COLO829 (cell line): Measurements from ENCODE around the gene OSGEPL1.
A peak's percentile ranks its signal among the peaks of the same experiment; 100 is the strongest.
"Not testable (repeated sequence)": the region's sequence is repeated elsewhere in the genome, so short reads cannot be mapped to it uniquely, and the experiment has no call there.

Experiments used
- DNase-seq: peaks from one replicate; pipeline ENCODE4 v3.0.0; 2012; ENCODE audit warnings: low spot score

Gene OSGEPL1

DNA sequence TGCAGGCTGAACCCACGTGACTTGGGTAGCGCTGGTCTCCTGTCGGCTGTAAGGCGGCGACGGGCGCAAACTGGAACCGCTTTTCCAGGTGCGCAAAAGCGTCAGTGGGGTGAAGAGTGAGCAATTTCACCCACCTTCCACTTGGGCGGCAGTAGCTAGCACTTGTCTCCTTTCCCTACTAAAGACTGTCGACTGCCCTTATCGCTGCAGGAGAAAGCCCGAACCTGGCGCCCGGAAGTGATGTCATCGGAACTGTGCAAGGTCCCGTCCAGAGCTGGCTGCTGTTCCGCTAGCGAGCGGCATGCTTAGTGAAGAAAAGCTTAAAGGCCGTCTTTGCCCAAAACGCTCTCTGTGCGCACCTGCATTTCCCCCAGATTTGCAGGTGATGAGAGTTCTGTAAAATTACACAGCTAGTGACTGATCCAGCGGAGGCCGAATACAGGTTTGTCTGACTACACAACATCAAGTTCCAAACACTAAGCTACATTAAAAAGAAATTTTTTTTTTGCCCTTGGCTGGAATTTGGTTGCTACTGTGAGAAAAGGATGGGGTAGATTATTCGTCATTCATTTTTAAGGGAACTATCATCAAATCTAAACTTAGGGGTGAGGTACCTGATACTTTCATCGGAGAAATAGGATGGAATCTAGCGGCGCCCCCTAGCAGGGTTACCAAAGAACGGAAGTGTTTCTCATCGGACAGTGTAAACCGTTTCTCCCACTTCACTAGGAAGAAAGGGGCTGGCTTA lies at the start of gene OSGEPL1:
OSGEPL1 (minus strand) TSS at position 242 of the 748 bp plus-strand sequence. CDS start 1,152 bp downstream, outside the sequence.
- DNase-seq = peak; percentile 66

DNA sequence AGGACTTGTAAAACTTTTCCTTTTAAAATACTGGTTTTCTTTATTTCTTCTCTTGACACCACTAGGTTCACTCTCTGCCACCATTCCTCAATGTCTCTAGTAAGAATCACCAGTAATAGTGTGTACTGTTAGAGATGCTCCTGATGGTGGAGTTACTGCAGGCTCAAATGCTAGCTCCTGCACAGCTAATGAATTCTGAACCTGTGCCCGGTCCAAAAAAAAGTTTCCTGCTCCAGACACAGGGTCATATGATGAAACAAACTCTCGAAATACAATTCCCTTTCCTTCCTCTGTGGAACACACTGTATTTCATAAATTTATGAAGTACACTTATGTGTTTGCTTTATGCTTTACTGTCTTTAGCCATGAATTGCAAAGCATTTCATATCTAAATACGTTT lies 40.8 kb upstream of the OSGEPL1 start:
- no peak for DNase-seq

- DNase-seq = no peak
Measured at GRCh38 chr2:189802396-189802912, 39.9 kb upstream of the OSGEPL1 start.

- DNase-seq = no peak
Measured at GRCh38 chr2:189799531-189799930, 36.9 kb upstream of the OSGEPL1 start.

GRCh38 chr2:189799030-189799331 lies 36.4 kb upstream of the OSGEPL1 start:
- no peak for DNase-seq

DNA sequence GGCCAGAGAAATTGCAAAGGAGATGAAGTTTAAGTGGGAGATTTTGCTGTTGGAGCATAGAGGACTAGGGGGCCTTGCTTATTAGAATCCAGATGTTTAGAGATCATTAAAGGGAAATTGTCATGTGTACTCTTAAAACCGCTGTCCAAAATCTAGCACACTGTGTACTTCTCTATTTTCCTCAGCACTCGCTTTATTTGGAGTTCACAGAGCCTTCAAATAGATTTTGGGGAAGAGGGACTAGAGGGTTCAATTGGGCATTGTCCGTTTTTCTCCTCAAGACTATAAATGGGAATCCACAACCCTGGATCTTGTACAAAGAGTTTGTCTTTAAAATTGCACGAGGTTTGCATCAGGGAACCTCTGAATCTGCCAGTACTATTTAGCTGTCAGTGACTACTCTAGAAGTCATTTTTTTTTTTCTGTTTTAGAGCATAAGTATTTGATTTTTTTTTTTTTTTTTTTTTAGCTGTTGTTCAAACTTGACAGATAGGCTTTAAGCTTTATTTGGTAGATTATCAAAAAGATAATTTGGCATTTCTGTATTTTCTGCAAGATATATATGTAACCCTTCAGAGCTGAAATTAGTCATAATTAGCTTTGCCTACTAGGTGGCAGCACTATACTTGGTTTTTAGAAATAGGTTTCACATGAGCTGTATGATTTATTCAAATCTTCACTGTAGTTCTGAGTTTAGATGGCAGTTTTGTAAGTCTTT lies 35.9 kb upstream of the OSGEPL1 start:
- peak; percentile 35 for DNase-seq

DNA sequence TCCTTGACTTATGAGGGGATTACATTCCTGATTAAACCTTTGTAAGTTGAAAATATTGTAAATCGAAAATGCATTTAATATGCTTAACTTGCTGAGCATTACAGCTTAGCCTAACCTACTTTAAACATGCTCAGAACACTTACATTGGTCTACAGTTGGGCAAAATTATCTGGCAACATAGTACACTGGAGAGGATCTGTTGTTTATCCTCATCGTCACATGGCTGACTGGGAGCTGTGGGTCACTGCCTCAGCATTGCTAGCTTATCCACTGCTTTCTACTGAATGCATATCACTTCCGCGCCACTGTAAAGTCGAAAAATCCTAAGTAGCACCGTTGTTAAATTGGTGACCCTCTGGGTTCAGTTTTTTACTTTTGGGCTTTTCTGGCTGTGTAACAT lies 35.3 kb upstream of the OSGEPL1 start:
- DNase-seq = no peak

DNA sequence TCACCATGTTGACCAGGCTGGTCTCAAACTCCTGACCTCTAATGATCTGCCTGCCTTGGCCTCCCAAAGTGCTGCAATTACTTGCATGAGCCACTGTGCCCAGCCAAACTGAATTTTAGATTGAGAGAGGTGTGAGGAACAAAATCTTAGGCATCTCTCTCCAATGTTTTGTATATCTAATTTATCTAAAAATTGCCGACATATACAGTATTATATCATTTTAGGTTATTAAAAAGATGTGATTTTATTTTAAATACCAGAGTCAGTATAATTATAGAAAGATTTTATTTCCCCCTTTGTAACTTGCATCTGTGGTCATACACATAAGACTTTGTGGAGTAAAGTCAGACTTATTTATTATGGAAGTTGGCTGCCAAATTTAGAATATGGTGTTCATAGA lies 31.7 kb upstream of the OSGEPL1 start:
- DNase-seq = no peak

GRCh38 chr2:189791338-189792042 lies 28.9 kb upstream of the OSGEPL1 start:
- peak; percentile 73 for DNase-seq

- DNase-seq = peak; percentile 93
Measured at GRCh38 chr2:189783927-189784867, 21.6 kb upstream of the OSGEPL1 start, which contains the start of the genes ORMDL1 and PMS1. TSS of gene ORMDL1 (minus strand) at chr2:189784339. CDS start at chr2:189782595, 1,744 bp downstream. TSS of gene PMS1 (plus strand) at chr2:189784450. CDS start at chr2:189791810, 7,360 bp downstream.

DNA sequence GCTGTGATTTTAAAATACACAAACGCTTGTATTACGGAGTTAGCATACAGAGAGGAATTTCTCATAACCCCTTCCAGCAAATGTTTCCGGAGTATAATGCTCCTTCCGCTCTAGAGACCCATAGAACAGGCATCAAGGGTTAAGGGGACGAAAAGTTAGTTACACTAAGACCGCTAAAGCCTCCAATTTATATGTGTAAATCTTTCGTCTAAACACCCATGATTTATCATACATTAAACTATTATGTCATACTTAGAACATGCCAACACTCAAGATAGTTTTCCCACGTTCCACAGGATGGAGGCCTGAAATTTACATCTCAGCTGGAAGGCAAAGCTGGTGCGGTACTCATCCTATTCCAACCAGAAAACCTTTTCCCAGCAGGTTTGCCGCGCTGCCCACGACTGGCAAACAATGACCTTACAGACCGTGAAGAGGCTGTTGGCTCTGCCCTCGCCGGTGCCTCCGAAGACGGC lies 20.9 kb upstream of the OSGEPL1 start:
- peak; percentile 14 for DNase-seq

DNA sequence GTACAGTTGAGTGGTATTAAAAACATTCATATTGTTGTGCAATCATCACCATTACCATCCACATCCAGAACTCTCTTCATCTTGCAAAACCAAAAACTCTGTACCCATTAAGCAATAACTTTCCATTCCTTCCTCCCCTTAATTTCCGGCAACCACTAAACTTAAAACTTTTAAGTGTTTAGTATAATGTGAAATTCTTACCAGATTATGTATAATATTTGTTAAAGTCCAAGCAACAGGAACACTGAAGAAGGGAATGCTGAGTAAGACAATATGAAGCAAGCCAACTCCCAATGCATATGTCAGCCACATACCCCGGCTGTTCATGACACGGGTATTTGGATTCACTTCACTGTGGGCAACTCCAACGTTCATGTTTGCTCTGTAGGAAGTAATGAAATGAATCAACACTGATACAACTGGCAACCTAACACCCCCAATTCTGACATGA lies 19.7 kb upstream of the OSGEPL1 start:
- DNase-seq = no peak

- DNase-seq = no peak
Measured at GRCh38 chr2:189772212-189772611, 9.6 kb upstream of the OSGEPL1 start.

DNA sequence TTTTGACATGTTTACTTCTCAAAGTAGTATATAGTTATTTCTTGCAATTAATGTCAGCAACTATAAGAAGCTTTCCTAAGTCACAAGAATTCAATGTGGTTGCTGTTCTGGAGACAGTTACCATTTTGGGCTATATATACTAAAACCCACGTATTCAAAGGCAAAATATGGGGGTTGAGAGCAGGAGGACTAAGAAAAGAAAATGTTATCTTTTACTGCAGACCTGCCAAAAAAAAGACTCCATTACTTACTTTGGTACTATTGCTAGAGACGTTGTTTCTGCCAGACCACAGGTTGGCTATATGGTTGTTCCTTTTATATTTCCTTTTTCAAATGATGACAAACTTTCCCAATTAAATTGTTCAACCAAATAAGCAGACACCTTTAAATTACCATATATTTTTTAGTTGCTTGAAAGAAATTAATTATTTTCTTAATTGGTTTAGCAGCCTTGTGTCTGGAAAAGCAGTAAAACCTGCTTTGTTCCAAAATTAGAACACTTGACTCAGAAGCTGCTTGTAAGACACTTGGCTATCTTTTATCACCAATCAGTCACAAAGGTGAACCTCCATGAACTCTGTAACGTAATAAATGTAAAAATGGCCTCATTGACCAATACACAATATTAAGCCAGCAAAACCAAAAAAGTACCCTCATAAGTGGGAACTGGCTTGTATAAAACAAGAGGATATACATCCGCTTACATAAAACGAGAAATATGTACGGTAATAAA lies 8.2 kb upstream of the OSGEPL1 start:
- no peak for DNase-seq

DNA sequence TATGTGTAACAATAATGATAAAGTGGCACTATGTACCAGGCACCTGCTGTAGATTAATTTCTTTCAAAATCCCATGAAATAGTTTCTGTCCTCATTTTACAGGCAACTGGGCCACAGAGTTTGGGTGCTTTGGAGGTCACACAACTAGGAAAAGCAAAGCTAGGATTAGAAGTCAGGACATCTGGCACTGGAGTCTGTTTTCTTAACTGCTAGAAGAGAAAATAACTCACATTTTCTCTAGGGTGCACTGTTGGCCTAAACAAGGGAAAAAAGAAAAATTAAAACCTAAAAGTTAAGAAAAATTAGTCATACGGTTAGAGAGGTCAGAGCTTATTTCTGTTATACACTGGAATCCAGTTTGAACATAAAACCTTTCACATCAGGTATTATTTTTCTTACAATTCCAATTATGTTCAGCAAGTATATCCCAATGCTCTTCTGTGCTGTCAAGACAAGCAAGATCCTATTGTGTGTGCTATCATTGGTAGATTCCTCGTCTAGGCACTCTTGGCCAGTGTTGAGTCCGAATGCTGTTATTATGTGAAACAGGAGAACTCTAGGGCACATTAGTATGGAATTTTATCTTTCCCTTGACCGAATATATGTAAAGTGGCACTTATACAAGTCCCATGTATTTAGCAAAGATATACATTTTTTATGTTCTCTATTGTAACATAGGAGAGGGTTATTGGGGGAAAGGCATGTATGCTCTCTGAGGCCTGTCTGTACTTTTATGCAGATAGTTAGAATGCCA lies 1.5 kb upstream of the OSGEPL1 start:
- DNase-seq = no peak

GRCh38 chr2:189762229-189762550 lies 402 bp downstream of the OSGEPL1 start:
- DNase-seq = no peak

DNA sequence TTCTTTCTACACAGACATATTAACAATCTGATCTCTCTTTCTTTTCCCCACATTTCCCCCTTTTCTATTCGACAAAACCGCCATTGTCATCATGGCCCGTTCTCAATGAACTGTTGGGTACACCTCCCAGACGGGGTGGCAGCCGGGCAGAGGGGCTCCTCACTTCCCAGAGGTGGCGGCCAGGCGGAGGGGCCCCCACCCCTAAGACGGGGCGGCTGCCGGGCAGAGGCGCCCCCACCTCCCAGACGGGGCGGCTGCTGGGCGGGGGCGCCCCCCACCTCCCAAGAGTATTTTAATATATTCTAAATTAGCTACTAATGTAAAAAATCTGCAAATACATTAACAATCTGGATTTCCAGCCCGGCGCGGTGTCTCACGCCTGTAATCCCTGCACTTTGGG lies 2.4 kb downstream of the OSGEPL1 start:
- DNase-seq = not testable (repeated sequence)

GRCh38 chr2:189756311-189756952 lies 6.2 kb downstream of the OSGEPL1 start:
- DNase-seq = no peak

DNA sequence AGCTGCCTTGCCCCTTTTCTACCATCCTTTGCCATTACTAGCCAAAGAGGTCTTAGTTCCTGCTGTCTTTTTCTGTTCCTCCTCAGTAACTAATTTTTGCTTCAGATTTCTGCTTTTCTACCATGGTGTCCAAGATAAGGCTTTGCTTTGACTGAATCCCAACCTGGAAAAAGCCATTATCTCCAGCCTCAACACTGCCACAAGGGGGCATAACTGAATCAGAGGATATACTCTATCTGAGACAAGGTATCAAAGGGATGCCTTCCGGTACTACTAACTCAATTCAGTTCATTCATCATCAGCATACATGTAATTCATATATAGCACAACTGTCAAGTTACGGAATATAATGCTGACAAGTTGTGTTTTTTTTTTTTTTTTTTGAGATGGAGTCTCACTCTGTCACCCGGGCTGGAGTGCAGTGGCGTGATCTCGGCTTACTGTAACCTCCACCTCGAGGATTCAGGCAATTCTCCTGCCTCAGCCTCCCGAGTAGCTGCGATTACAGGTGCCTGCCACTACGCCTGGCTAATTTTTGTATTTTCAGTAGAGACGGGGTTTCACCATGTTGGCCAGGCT lies 11.4 kb downstream of the OSGEPL1 start:
- peak; percentile 47 for DNase-seq
